B cell (primary cell): Measurements from ENCODE around the gene ZMAT5. TPM values are rescaled to one million over a fixed set of nuclear protein-coding genes. Genes with fewer than 3 reads are reported as not detected.

Experiments used
- ATAC-seq: fragments of 200-7000 bp; cut with Tn5 transposase; one replicate; pipeline ENCODE4 v1.10.0; 2021; ENCODE audit warnings: low read depth, mild to moderate bottlenecking, moderate number of reproducible peaks, moderate library complexity
- CTCF ChIA-PET: fragments of 350-600 bp; sonication (Branson Sonifier 250); formaldehyde crosslinking; loops from one replicate; lab custom pipeline; 2021; ENCODE audit warnings: antibody characterized with exemption, inconsistent platforms; lab: Charles Lee
- POLR2A ChIA-PET: fragments of 350-600 bp; sonication (Branson Sonifier 250); formaldehyde crosslinking; loops from one replicate; lab custom pipeline; 2021; ENCODE audit warnings: antibody characterized with exemption; lab: Charles Lee
- DNase-seq: peaks from one replicate; pipeline ENCODE4 v3.0.0; 2013
- H2AFZ ChIP-seq: 2 replicates; pipeline ENCODE4 v1.6.1; 2012; ENCODE audit warnings: mild to moderate bottlenecking, low read depth, low read length; ENCODE audit not compliant: insufficient read depth, poor library complexity, severe bottlenecking
- H3K27ac ChIP-seq, 2 donors: 1 replicate in 1 of 2; 2 replicates in 1 of 2; pipeline ENCODE4 v1.5.1; 2012 to 2013; ENCODE audit warnings: low read length in 2 of 2, mild to moderate bottlenecking in 2 of 2, moderate library complexity in 1 of 2
- H3K27me3 ChIP-seq, 4 experiments: fragments of 200-600 bp in 1 of 4; sonication (generic) in 1 of 4; replicated peaks in 1 of 4; 1 replicate in 2 of 4; 2 replicates in 2 of 4; pipeline versions ENCODE4 v1.6.1 to v1.7.0; 2013 to 2016; ENCODE audit warnings: low read length in 3 of 4, mild to moderate bottlenecking in 2 of 4, mixed read lengths in 1 of 4, moderate library complexity in 1 of 4; ENCODE audit not compliant: insufficient read depth in 4 of 4, control insufficient read depth in 3 of 4; ENCODE audit errors: control extremely low read depth in 1 of 4
- H3K36me3 ChIP-seq, 2 experiments: replicated peaks in 1 of 2; 1 replicate in 1 of 2; 2 replicates in 1 of 2; pipeline versions ENCODE4 v1.6.1 to v1.7.1; 2013; ENCODE audit warnings: low read length in 1 of 2; ENCODE audit not compliant: insufficient read depth in 2 of 2, control insufficient read depth in 1 of 2; ENCODE audit errors: control extremely low read depth in 1 of 2, extremely low read depth in 1 of 2
- H3K4me1 ChIP-seq, 2 donors: fragments of 200-600 bp in 1 of 2; sonication (generic) in 1 of 2; 1 replicate in 1 of 2; 2 replicates in 1 of 2; pipeline versions ENCODE4 v1.5.1 to v1.6.1; 2013 to 2017; ENCODE audit warnings: low read length in 2 of 2; ENCODE audit not compliant: control insufficient read depth in 2 of 2, insufficient read depth in 2 of 2
- H3K4me2 ChIP-seq: replicated peaks from 2 replicates; pipeline ENCODE3; 2012; ENCODE audit warnings: mild to moderate bottlenecking, low read depth, low read length; ENCODE audit not compliant: poor library complexity, severe bottlenecking
- H3K4me3 ChIP-seq, 5 experiments: fragments of 200-600 bp in 1 of 5; sonication (generic) in 1 of 5; 1 replicate in 3 of 5; 2 replicates in 2 of 5; pipeline versions ENCODE4 v1.5.1 to v1.7.0; 2011 to 2016; ENCODE audit warnings: low read length in 4 of 5, mild to moderate bottlenecking in 4 of 5, low read depth in 2 of 5, control low read depth in 1 of 5, moderate library complexity in 1 of 5; ENCODE audit not compliant: insufficient read depth in 1 of 5; ENCODE audit errors: control extremely low read depth in 1 of 5, extremely low read depth in 1 of 5
- H3K79me2 ChIP-seq: fragments of 200-600 bp; sonication (generic); one replicate; pipeline ENCODE4 v1.6.0; 2016; ENCODE audit warnings: low read length; ENCODE audit not compliant: control insufficient read depth, insufficient read depth
- H3K9ac ChIP-seq: fragments of 200-600 bp; sonication (generic); 2 replicates; pipeline ENCODE4 v1.6.1; 2017; ENCODE audit warnings: mild to moderate bottlenecking, low read length, moderate library complexity
- H3K9me3 ChIP-seq, 3 donors: one replicate each; pipeline versions ENCODE4 v1.6.1 to v1.7.1; 2013; ENCODE audit warnings: low read length in 2 of 3; ENCODE audit not compliant: control insufficient read depth in 2 of 3, insufficient read depth in 1 of 3; ENCODE audit errors: control extremely low read depth in 1 of 3
- H4K20me1 ChIP-seq: 2 replicates; pipeline ENCODE4 v1.6.0; 2012; ENCODE audit warnings: mild to moderate bottlenecking, low read length; ENCODE audit not compliant: insufficient read depth, control insufficient read depth, poor library complexity, severe bottlenecking
- H3K27ac Mint-ChIP-seq: one replicate; pipeline ENCODE4 v1.8.0; 2021; ENCODE audit warnings: mixed read lengths
- H3K27me3 Mint-ChIP-seq: one replicate; pipeline ENCODE4 v1.8.0; 2021; ENCODE audit warnings: mixed read lengths
- H3K4me1 Mint-ChIP-seq: one replicate; pipeline ENCODE4 v1.8.0; 2021; ENCODE audit warnings: mixed read lengths
- H3K4me3 Mint-ChIP-seq: one replicate; pipeline ENCODE4 v1.8.0; 2021; ENCODE audit warnings: mixed read lengths
- H3K9me3 Mint-ChIP-seq: one replicate; pipeline ENCODE4 v1.8.0; 2022; ENCODE audit warnings: mixed read lengths; ENCODE audit not compliant: insufficient read depth
- EZH2 ChIP-seq: IDR thresholded peaks from 2 replicates; pipeline ENCODE4 v1.6.1; 2012; ENCODE audit warnings: borderline replicate concordance, low read depth, mild to moderate bottlenecking, moderate library complexity, low read length; ENCODE audit not compliant: insufficient read depth, poor library complexity, severe bottlenecking
- WGBS: methylation state at CpG from one replicate; pipeline ENCODE4 v1.1.5; 2013; ENCODE audit warnings: missing lambda C conversion rate; ENCODE audit not compliant: insufficient coverage; 5-methylcytosine and 5-hydroxymethylcytosine counted together
- intact Hi-C: fragments of 100-400 bp; cut with micrococcal nuclease; formaldehyde crosslinking; loops from one replicate; pipeline ENCODE4 v1.10.0; 2022
- polyA plus RNA-seq: library from polyadenylated mRNA; depleted of rRNA; stranded (reverse); fragments of >200 nt; gene quantifications from 2 replicates; pipeline ENCODE4 v1.2.3, GENCODE V29; 2012
- total RNA-seq, 2 donors: library from RNA; stranded (reverse); fragments of 120-200 nt in 1 of 2; gene quantifications; 1 replicate in 1 of 2; 2 replicates in 1 of 2; pipeline versions ENCODE4 v1.2.3 to v1.2.4, GENCODE V29; 2013 to 2022
- TF ChIP-seq, protein P1 (sequence below): fragments of 200-600 bp; IDR thresholded peaks from one replicate; pipeline ENCODE4 v1.8.0; 2022; ENCODE audit warnings: antibody characterized with exemption, mild to moderate bottlenecking

ZMAT5 gene
- total and polyA plus RNA-seq, 2 donors (not counting 1 experiment from before 2014, with no cell fraction given) = 17.8 to 26.3 TPM

DNA sequence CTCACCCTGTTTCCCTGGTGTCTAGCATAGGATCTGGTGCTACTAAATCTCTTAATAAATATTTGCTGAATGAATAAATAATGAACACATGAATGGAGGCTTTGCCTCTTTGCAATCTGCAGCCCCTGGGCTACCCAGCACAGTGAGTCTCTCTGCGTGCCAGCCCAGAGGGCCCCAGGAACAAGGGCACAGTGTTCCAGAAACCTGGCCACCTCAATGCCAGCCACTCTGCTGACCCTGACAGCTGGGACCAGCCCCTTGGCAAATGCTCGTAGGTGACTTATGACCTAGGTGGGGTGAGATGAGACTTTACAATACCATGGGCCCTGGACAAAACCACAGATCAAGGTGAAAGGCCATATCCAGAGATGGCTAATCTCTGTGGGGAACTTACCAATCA is 32.0 kb upstream of the ZMAT5 start:
- Histone ChIP-seq H2AFZ (no peak overlapping the region), H3K27ac (no peak overlapping the region), H3K4me1 (peaks cover 7 to 24% of the 10 kb centered on the region in 2 donors), H4K20me1 (no peaks in the 10 kb centered on the region), H3K4me2 (no peak overlapping the region), H3K9ac (no peak overlapping the region), H3K4me3 (no peak overlapping the region), H3K9me3 (no peaks in the 10 kb centered on the region), H3K36me3 (peaks cover 0 to 78% of the 10 kb centered on the region in 2 experiments), H3K27me3 (no peaks in the 10 kb centered on the region), H3K79me2 (no peaks in the 10 kb centered on the region)
- no peaks in the 10 kb centered on the region for H3K27me3 Mint-ChIP-seq
- CTCF ChIA-PET = interaction anchor here (0.7 kb wide), 1 partner anchor 16 kb away, joined by 4 read pairs; no protein-coding TSS in a partner anchor
- no peak overlapping the region for H3K4me3 Mint-ChIP-seq
- TF ChIP-seq, protein P1, sequence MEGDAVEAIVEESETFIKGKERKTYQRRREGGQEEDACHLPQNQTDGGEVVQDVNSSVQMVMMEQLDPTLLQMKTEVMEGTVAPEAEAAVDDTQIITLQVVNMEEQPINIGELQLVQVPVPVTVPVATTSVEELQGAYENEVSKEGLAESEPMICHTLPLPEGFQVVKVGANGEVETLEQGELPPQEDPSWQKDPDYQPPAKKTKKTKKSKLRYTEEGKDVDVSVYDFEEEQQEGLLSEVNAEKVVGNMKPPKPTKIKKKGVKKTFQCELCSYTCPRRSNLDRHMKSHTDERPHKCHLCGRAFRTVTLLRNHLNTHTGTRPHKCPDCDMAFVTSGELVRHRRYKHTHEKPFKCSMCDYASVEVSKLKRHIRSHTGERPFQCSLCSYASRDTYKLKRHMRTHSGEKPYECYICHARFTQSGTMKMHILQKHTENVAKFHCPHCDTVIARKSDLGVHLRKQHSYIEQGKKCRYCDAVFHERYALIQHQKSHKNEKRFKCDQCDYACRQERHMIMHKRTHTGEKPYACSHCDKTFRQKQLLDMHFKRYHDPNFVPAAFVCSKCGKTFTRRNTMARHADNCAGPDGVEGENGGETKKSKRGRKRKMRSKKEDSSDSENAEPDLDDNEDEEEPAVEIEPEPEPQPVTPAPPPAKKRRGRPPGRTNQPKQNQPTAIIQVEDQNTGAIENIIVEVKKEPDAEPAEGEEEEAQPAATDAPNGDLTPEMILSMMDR = no peak
- no peak for TF ChIP-seq EZH2
- H3K9me3 Mint-ChIP-seq = no peaks in the 10 kb centered on the region
- WGBS = 100% methylated on average over 2 of the region's 2 CpGs
- no peak for DNase-seq
- H3K27ac Mint-ChIP-seq = no peak overlapping the region
- POLR2A ChIA-PET = no interaction called here
- H3K4me1 Mint-ChIP-seq = peaks cover 11% of the 10 kb centered on the region
- intact Hi-C loops = no loop called here
- ATAC-seq = no peak

DNA sequence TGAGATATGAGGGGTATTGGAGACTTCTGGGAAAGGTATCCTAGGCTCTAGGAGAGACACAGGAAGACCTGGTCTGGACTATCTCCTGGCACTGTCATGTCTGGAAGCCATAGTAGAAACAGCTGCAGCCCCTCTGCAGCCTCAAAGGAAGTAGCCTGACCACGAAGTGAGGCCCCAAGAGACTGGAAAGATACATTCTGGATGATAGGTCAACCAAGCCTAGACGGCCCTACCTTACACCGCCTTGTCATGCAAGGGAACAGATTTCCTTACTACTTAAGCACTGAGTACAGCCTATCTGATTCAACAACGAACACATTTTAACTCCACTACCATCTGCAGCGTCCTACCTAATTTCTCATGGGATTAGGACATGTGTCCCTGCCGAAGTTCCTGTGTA is 31.5 kb upstream of the ZMAT5 start:
- Mint-ChIP-seq H3K9me3 (no peaks in the 10 kb centered on the region), H3K4me1 (peaks cover 11% of the 10 kb centered on the region), H3K27me3 (no peaks in the 10 kb centered on the region), H3K4me3 (no peak overlapping the region), H3K27ac (no peak overlapping the region)
- H3K9ac ChIP-seq = no peak overlapping the region
- 26% methylated on average over 6 of the region's 6 CpGs for WGBS
- ChIA-PET POLR2A (no interaction called here), CTCF (no interaction called here)
- no peak overlapping the region for H3K4me2 ChIP-seq
- H3K4me3 ChIP-seq = no peak overlapping the region
- intact Hi-C loops = no loop called here
- no peak overlapping the region for H2AFZ ChIP-seq
- no peak overlapping the region for H3K27ac ChIP-seq
- no peaks in the 10 kb centered on the region for H4K20me1 ChIP-seq
- TF ChIP-seq, protein P1 = no peak
- no peak for TF ChIP-seq EZH2
- H3K27me3 ChIP-seq = no peaks in the 10 kb centered on the region
- no peaks in the 10 kb centered on the region for H3K9me3 ChIP-seq
- peaks cover 0 to 76% of the 10 kb centered on the region in 2 experiments for H3K36me3 ChIP-seq
- ATAC-seq (no peak), DNase-seq (no peak)
- peaks cover 7 to 24% of the 10 kb centered on the region in 2 donors for H3K4me1 ChIP-seq
- H3K79me2 ChIP-seq = no peaks in the 10 kb centered on the region
